HG03442 (cell line): ENCODE data around the gene INS.

Source experiments
- ATAC-seq: cut with Tn5 transposase; IDR thresholded peaks from one replicate; pipeline ENCODE4 v1.9.1; 2021; ENCODE audit warnings: mild to moderate bottlenecking, moderate library complexity; ENCODE audit not compliant: unreplicated experiment

Gene INS

GRCh38 chr11:2122222-2122906, 38.6 kb downstream of the INS start:
- no peak for ATAC-seq

- no peak for ATAC-seq
Observed at GRCh38 chr11:2121227-2122130, 39.5 kb downstream of the INS start.

DNA sequence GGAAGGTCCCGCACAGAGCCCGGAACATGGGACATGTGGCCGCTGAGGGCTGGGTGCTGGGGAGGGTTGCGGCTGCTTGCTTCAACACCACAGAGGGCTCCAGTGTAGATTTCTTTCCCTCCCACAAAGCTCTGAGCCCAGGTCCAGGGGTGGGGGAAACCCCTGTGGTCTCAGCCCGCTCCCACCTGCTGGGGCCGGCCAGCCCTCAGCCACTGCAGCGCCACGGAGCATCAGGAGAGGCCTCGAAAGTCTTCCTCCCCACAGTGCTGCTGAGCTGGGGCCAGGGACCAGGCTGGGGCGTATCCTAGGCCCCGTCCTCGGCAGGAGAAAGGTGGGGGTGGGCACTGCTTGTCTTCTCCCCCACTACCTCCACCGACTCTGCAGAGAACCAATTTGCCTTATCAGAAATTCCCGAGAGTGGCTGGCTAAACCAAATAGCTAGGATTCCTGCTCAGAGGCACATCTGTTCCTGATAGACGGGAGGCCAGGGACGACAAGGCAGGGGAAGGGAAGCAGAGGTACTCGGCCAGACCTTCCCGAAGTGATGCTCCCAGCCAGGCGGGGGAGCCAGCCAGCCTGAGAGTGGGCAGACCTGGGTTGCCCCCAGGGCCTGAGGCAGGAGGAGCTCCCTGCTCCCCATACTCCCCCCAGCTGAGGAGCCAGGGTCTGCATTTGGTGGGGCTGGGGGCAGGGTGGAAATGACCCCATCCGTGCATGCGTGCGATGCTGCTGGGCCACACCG, 40.5 kb downstream of the INS start:
- ATAC-seq, result no peak

DNA sequence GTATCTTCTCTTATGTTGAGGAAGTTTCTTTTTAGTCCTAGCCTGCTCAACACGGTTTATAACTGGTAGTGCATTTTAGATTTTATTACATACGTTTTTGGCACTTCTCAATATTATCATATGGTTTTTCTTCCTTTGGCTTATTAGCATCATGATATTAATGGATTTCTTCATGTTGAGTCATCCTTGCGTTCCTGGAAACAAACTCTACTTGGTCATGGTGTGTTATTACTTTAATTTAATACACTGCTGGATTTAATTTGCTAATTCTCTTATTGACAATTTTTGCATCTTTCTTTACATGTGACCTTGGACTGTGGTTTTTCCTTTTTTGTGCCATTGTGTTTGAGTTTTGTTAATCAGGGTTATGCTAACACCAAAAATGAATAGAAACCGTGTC, 42.3 kb downstream of the INS start:
- ATAC-seq, result no peak

DNA sequence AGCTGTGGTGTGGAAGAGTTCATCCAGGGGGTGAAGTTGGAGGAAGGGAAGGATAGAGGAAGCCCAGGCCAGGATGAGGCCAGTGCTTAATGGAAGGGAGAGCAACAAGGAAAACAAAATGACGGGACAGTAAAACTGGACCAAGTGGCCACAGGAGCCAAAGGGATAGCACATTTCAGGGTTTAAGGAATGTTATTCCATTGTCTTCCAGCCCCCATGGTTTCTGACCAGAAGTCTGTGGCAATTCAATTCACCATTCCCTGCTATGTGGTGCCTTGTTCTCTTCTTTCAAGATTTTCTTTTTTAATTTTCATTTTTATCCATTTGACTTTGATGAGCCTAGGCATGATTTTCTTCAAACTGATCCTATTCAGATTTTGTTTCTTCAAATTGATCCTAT, 44.3 kb downstream of the INS start:
- ATAC-seq, result no peak

- no peak for ATAC-seq
Observed at GRCh38 chr11:2115308-2115707, 45.7 kb downstream of the INS start.

- ATAC-seq, result no peak
Observed at GRCh38 chr11:2114430-2115241, 46.4 kb downstream of the INS start.

DNA sequence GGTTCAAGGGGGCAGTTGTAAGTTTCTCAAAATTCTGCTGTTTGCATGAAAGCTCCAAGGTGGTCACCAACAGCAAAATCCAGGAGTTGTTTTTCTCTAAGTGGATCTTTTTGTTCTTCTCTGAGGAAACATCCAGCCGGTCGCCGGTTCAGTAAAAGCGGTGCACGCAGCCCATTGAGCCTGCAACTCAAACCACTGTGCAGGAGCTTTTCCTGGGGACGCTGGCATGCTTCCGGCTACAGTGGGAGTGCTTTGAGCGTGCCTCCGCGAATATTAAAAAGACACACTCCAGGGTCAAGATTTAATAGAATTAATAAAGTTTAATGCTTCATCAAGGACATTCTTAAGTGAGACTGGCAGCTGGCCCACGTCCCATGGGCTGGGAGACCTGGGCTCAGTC, 47.2 kb downstream of the INS start:
- no peak for ATAC-seq

DNA sequence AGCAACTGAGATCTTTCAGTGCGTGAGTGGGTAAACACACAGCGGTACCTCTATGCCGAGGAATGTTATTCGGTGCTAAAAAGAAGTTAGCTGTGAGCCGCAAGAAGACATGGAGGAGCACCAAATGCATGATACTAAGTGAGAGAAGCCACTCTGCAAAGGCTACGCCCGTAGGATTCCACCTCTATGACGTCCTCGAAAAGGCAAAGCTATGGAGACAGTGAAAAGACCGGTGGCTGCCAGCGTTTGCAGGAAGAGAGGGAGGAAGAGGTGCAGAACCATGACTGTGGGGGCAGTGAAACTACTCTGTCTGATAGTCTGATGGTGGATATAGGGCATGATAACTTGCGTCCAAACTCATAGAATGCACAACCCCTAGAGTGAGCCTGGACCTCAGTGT, 50.5 kb downstream of the INS start:
- ATAC-seq, result no peak
